ENCODE measurements around the gene DAZAP1.
A peak's percentile ranks its signal among the peaks of the same experiment; 100 is the strongest.
"Not testable (repeated sequence)": the region's sequence is repeated elsewhere in the genome, so short reads cannot be mapped to it uniquely, and the experiment has no call there.

The DAZAP1 gene

DNA sequence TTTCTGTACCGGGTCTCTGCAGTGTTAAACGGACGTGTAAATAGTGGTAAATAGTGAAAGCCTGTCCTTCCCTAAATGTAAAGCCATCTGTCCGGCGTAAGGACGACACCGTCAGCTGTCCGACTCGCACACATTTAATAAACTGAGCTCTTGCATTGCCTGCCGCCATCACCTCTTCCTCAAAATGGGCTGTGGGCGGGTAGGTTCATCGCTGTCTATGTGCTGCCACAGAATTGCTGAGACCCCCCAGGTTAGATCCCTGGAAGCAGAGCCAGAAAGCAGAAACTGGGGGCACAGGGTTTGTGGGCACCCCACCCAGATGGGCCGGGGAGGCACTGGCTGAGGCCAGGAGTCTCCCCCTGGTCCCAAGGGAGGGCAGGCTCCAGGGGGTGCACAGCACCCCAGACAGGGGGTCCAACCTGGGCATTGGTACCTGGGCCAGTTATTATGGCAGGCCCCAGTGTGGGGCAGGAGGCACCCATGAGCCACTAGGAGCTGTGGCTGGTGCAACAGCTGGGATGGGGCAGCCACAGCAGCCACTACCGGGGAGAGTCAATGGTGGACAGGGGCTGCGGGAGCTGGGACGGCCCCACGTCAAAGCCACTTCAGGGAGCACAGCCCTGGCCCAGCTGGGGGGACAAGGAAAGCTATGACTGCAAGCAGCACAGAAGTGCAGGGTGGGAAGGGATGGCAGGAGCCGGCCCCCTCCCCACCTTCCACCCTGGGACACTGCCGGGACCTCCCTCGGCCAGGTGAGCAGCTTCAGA, 65.9 kb downstream of the DAZAP1 start:
- no peak for DNase-seq (ENCODE audit: low read depth)

DNA sequence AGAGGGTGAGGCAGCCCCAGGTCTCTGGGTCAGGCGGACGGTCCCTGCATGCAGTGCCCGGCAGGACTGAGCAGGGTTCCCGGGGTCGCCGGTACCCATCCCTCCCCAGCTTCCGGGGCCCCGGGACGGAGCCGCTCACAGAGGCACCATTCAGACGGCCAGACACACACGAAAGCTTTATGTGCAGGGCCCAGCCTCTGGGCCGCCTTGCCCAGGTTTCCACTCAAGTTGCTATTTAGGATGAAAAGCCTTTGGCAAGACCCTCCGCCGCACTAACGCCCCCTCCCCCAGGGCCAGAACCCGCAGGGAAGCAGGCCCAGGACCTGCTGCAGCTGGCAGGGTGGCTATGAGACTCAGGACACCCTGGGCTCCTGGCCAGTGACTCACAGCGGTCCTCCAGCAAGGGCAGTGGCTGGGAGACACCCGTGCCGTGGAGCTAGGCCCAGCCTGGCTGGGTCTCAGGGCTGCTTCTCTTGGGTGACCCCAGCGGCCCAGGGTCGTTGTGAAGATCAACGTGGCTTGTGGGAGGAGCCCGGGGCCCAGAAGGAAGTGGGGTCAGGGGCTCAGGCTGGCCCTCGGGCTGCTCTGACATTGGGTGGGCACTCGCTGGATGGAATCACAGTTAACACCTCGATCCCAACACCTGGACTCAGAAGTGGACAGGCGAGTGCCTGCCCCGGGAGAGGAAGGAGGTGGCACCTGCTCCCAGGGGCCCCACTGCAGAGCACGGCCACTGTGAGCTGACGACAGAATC, 66.8 kb downstream of the DAZAP1 start:
- DNase-seq (ENCODE audit: low read depth) = no peak

DNA sequence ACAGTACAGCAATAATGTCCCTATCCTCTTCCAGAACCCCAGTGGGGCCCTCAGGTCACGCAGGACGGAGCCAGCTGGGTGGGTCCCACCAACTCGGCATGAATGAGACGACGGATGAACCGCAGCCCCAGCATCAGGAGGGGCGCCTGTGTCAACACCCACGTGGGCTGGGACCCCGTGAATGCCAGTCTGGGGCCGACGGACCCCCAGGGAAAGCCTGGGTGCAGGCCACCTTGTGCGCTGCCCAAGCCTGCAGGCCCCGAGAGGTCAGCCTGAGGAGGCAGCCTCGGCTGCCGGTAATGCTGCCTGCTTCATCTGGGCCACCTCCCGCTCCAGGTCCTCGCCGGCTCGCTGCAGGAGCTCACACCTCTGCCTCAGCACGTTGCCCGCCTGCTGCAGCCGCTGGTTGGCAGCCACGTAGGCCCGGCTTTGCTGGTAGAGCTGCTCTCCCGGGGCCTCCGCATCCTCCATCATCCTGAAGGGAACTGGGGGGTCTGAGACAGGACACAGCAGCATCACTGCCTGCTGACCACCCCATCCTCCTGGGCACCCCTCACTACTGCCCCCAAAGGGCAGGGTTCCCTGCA, 67.5 kb downstream of the DAZAP1 start:
- no peak for DNase-seq (ENCODE audit: low read depth)

DNA sequence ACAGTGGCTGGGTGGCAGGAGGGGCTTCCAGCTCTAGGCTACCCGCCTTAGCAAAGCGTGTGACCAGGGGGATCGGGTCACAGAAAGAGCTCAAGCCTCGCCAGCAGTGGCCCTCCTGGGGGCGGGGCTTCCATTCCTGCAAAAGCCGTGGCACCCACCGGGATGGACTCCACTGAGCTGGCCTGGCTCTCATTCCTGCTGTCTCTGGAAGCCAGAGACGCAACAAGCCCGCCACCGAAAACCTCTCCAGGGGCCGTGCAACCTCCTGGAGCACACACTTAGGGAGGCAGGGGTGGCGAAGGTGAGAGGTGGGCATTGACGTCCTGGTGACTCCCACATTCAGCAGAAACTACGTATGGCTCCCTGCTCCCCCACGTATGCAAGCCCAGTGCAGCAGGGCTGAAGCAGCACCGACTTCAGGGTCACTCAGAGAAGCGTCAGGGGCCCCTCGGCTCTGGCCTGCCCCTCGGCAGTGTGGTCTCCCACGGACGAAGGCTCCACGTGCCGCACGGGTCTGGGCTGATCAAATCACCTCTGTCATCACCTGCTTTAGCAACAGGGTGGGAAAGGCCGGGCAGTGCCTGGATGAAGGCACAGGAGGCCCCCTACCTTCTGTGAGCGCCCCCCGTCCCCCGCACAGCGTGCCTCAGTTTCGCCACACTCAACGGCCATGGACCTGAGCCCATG, 68.5 kb downstream of the DAZAP1 start:
- no peak for DNase-seq (ENCODE audit: low read depth)

DNA sequence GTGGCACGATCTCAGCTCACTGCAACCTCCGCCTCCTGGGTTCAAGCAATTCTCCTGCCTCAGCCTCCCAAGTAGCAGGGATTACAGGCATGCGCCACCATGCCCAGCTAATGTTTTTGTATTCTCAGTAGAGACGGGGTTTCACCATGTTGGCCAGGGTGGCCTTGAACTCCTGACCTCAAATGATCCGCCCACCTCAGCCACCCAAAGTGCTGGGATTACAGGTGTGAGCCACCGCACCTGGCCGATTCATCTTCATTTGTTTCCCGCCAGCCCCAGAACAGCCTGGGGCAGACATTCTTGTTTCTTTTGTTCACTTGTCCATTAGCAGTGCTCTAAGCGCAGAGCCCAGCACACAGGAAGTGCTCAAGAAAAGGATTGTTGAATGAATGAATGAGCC, 69.7 kb downstream of the DAZAP1 start:
- not testable (repeated sequence) for DNase-seq (ENCODE audit: low read depth)

DNA sequence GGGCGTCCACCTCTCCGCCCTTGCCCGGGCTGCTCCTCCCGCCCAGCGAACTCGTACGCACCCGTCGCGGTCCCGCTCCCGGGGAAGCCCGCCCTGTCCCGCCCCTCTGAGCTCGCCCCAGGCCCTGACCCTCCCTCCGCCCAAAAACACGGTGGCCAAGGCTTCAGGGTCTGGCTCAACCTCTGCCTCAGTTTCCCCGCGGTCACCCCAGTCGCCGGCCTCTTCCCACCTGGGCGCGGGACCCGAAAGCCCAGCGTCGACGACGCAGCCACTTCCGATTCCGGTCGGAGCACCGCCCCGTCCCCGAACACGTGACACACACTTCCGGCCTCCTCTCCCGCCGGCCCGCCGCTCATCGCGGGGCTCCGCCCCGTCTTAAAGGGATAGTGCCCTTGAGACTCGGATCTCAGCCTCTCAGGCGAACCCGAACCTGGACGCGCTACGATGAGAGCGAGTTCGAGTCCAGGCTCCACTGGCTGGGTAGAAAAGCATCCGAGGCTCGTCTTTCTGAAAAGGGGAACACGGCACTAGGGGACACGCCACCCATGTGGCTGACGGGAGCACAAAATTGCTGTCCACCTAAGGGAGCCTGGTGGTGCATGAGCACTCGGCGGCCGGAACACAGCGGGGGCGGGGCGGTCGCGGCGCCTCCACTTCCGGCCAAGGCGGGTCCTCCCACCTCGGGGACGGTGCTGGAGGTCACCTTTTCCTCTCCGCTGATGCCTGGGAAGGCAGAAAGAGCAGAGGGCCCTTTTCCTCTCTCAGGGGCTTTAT, 71.7 kb downstream of the DAZAP1 start, which contains the start of gene C19orf25:
Gene C19orf25 (minus strand): TSS at position 282 of the 774 bp plus-strand sequence. CDS start 312 bp downstream, outside the sequence.
- peak; percentile 79 for DNase-seq (ENCODE audit: low read depth)

DNA sequence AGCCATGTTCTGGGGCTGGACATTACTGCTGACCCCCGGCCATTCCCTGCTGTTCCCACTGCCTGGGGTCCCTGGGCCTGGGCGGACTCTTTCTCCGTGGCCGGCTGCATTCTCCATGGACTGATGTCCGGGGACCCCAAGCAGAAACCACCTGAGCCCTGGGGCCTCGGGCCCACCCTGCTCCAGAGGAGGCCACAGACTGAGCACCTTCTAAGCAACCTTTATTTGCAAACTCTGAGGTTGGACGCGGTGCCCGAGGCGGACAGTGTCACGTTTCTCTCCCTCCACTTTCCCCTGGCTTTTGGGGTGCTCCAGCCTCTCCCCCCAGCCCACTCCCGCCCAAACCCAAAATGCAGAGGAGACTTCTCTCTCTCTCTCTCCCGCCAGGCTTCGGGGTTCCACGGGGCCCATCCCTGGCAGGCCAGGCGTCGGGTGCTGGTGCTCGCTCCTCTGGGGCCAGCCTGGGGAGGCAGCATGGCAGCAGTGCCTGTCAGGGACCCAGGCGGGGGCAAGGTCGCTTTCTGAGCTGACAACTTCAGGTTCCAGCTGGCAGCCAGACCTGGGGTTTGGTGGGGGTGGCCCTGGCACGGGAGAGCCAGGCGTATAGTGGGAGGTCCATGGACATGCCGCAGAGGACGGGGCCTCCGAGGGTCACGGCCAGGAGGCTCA, 74.0 kb downstream of the DAZAP1 start:
- no peak for DNase-seq (ENCODE audit: low read depth)

DNA sequence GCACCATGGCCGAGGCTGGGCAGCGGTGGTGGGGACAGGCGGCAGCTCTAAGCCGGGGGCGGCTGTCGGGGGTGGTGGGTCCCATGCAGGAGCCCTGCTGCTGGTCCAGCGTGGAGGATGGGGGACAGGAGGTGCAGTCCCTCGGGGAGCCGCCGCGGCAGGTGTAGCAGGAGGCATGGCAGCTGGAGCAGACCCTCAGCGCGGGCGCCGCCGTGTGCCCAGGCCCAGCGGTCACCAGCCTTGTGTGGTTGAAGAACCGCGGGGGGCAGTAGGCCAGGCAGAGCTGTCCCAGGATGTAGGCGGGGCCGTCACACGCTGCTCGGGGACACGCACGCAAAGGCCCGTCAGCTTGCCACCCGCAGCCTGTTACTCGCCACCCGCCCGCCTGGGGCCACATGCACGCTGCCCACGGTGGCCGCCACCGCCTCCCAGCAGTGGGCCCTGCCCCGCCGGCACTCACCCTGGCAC, 74.5 kb downstream of the DAZAP1 start:
- no peak for DNase-seq (ENCODE audit: low read depth)

DNA sequence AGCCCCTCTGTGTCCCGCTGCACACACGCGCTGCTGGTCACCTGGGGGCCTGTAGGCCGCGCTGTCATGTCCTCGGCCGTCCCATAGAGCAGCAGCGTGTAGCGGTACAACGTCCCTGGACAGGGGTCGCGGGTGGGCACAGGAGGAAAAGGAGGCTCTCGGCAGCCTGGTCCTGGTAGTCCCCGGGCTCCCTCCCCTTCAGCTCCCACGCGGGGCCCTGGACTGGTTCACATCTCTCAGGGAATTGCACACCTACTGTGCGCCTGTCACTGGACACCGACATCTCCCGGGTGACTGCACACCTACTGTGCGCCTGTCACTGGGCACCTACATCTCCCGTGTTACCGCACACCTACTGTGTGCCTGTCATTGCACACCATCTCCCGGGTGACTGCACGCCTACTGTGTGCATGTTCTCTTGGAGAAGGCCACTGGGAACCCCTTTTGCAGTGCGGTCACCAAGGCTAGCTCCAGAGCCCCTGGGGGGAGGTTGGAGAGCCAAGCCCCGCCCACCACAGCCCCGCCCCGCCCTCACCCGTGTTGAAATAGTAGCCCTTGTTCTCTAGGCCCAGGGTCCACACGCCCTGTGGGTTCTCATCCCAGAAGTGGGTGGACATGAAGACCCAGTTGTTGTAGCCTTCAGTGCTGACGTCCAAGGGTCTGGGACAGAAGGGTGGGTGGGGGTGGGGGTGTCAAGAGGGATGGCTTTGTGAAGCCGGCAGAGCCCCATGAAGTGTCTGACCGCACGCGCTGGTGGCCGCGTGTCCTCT, 75.2 kb downstream of the DAZAP1 start:
- no peak for DNase-seq (ENCODE audit: low read depth)

DNA sequence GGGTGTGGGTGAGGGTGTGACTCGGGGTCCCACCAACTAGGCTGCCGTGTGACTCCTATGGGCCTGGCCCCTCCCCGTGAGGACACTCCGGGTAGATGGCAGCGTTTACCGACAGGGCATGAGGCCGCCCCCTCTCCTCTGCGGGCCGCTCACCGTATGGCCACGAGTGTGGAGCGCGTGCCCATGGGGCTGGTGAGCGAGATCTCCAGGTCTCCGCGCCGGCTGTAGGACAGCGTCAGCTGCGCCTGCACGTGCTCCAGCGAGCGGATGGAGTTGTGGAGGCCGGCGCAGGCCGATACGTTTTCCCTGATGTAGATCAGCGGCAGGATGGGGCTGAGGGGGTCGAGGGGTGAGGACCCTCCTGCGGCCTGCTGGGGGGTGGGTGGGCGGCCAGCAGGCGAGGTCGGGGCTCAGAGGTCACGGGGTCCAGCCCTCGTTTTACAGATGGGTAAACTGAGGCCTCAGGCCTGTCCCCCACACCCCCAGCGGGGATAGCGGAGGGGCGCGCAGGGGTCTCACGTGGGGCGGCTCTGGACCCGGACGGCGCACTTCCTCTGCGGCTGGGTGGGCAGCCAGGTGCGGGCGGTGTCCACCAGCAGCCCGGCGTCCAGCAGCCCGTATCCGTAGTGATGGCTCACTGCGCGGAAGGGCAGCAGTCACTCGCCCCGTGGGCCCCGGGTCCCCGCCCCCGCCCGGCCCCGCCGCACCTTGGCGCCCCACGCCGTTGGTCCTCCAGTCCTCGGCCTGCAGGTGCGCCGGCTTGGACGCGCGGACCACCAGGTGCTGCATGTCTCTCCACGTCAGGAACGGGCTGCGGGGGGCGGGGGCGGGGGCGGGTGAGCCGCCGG, 76.0 kb downstream of the DAZAP1 start:
- DNase-seq (ENCODE audit: low read depth) = no peak

DNA sequence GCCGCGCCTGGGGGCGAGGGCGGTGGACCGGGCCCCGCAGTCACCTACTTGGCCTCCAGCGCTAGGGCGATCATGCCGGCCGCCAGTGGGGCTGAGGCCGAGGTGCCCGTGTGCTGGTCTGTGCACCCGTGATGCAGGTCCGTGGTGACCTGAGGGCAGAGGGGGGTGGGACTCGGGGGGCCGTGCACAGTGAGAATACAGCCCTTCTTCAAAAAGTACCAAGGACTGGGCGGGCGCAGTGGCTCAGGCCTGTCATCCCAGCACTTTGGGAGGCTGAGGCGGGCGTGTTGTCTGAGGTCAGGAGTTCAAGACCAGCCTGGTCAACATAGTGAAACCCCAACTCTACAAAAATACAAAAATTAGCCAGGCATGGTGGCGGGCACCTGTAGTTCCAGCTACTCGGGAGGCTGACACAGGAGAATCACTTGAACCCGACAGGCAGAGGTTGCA, 76.6 kb downstream of the DAZAP1 start:
- no peak for DNase-seq (ENCODE audit: low read depth)

Data from HS-27A (cell line).